Stimulated activated CD8-positive, alpha-beta memory T cell treated with anti-CD3 and anti-CD28 coated beads, Interleukin-7, amount 100 ng/mL, for 24 hours (primary cell): Measurements from ENCODE around the gene ZNF140.

ENCODE experiments used
- DNase-seq: peaks from one replicate; pipeline ENCODE4 v3.0.0-alpha.2; 2020; ENCODE audit warnings: low read depth

ZNF140 gene

GRCh38 chr12:133080368-133081158, at the start of gene ZNF140:
Gene ZNF140, plus strand, starts transcription at chr12:133080923. Its CDS starts 398 bp downstream, at chr12:133081321.
- peak; percentile 88 for DNase-seq

DNA sequence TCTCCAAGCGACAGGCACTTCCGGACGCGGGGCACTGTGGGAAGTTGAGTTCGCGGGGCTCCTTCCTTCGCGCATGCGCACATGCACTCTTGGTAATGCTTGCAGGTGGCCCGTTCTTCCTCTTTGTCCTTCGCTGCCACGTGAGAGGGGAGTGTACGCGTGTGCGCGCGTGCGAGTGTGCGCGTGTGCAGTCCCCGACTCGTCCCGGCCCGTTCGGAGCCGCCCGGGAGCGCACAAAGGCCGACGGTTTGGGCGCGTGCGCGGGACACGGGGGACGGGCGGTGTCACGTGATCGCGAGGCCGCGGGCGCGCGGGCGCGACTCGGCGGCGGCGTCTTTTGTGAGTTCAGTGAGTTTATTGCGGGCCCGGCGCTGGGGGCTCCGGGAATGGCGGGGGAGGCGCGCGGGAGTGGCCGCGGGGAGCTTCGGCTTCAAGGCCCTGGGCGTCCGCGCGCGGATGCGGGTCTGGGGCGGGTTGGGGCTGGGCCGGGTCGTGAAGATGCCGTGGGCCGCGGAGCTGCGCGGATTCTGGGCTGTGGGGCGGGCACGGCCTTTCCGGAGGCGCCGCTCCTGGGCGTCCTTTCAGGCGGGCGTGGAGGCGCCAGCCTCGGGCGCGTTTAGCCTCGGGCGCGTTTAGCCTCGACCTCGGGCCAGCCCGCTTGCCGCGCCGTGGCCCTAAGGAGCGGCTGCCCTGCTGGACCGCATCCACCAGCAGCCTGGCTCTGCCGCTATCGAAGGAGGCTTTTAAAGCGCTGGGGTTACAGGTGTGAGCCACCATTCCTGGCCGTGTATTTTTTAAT, 43.3 kb upstream of the ZNF140 start, which contains the start of gene ZNF84:
ZNF84 (plus strand) TSS at position 303 of the 799 bp plus-strand sequence. CDS start 3,959 bp downstream, outside the sequence.
- peak; percentile 93 for DNase-seq

GRCh38 chr12:133038118-133038709, 42.5 kb upstream of the ZNF140 start:
- no peak for DNase-seq

DNA sequence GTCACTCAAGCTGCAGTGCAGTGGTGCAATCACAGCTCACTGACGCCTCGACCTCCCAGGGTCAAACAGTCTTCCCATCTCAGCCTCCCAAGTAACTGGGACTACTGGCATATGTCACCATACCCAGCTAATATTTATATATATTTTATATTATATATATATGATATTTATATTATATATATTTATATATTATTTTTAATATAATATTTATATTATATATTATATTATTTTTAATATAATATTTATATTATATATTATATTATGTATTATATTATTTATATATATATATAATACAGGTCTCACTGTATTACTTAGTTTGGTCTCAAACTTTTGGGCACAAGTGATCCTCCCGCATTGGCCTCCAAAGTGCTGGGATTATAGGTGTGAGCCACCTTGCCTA, 34.0 kb upstream of the ZNF140 start:
- no peak for DNase-seq

DNA sequence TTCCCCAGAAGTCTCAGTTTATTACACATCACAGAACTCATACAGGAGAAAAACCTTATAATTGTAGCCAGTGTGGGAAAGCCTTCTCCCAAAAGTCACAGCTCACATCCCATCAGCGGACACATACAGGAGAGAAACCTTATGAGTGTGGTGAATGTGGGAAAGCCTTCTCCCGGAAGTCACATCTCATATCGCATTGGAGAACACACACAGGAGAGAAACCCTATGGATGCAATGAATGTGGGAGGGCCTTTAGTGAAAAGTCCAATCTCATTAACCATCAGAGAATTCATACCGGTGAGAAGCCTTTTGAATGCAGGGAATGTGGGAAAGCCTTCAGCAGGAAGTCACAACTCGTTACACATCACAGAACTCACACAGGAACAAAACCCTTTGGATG, 23.3 kb upstream of the ZNF140 start:
- no peak for DNase-seq

GRCh38 chr12:133058203-133059113, 22.3 kb upstream of the ZNF140 start:
- no peak for DNase-seq

DNA sequence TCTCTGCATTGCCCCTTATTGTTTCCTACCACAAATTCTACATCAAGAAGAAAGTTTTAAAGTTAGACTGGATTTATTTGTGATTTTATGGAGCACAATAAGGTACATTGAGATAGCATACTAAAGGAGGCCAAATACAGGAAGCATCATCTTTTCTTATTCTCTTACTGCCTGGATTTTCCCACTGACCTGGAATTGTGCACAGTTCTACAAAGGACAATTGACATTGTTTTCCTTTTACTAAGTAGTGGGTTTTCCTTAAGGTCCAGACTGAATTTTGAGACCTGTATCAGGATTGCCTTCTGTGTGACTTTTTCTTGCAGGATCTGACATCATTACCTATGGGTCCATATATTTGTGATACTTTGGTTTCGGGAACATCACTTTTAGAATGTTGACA, 18.8 kb upstream of the ZNF140 start:
- DNase-seq, result no peak

DNA sequence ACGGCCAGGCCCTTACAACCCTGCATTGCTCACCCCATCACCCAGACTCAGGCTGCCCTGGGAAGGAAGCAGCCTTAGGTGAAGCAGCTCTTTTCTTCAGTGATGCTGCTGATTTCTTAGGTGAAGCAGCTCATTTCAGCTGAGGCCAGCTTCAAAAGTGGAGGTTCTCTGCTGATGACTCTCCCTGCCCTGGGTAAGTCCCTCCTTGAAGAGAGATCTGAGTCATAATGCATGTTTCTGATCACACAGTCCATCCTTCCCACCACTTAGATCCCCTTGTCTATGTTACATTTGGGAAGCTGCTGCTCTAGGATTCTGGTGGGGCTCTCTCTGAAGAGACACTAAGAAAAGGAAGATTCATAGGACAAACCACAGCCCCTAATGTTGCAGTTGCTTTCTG, 17.2 kb upstream of the ZNF140 start:
- DNase-seq, result no peak

- no peak for DNase-seq
Measured at GRCh38 chr12:133073836-133074235, 6.9 kb upstream of the ZNF140 start.

DNA sequence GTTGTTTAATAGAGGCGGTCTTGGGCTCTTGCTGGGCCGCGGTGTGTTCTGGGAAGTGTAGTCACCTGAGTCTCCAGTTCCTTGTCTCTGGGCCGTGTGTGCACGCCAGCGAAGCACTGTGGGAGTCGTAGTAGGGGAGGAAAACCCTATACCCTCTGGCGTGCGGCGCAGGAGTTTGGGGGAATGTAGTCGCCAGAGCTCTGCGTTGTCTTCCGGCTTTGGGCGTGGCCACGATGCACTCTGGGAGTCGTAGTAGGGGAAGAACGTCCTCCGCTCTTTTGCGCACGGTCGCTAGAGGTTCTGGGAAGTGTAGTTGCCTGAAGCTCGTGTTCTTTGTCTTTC, 726 bp upstream of the ZNF140 start:
- peak; percentile 89 for DNase-seq

GRCh38 chr12:133081159-133081780, 547 bp downstream of the ZNF140 start:
- DNase-seq, result no peak

DNA sequence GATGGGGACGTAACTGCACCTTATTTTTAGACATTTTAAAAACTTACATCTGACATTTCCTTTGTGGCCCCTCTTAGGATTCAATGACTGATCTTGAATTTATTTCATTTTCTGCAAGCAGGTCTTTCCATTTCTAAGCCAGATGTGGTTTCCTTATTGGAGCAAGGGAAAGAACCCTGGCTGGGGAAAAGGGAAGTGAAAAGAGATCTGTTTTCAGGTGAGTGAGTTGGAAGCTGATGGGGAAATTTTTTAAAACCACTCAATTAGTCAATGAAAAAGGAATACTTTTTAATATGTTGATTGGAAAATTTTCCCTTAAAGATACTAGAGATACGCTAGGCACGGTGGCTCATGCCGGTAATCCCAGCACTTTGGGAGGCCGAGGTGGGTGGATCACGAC, 2.6 kb downstream of the ZNF140 start:
- no peak for DNase-seq

DNA sequence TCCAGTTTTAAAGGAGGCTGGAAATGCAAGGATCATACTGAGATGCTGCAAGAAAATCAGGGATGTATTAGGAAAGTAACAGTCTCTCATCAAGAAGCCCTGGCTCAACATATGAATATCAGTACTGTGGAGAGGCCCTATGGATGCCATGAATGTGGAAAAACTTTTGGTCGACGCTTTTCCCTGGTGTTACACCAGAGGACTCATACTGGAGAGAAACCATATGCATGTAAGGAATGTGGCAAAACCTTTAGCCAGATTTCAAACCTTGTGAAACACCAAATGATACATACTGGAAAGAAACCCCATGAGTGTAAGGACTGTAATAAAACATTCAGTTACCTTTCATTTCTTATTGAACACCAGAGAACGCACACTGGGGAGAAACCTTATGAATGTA, 24.9 kb downstream of the ZNF140 start:
- no peak for DNase-seq

GRCh38 chr12:133106253-133106652, 25.5 kb downstream of the ZNF140 start:
- DNase-seq, result no peak

GRCh38 chr12:133107121-133107520, 26.4 kb downstream of the ZNF140 start:
- DNase-seq, result no peak

DNA sequence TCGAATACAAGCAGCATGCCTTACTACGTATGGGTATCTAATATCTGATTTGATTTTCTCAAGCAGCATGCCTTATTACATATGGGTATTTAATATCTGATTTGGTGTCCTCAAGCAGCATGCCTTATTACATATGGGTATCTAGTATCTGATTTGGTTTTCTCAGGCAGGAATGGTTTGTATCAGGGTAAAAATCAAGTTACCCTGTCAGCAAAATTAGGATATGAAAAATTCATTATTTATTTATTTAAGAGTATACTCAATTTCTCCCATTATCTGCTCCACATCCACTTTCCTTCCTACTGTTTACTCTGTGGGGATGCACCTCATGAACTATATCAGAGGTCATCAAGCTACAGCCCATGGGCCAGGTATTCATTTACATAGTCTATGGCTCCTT, 27.4 kb downstream of the ZNF140 start:
- DNase-seq, result no peak

GRCh38 chr12:133120385-133121191, 39.9 kb downstream of the ZNF140 start:
- DNase-seq, result no peak

DNA sequence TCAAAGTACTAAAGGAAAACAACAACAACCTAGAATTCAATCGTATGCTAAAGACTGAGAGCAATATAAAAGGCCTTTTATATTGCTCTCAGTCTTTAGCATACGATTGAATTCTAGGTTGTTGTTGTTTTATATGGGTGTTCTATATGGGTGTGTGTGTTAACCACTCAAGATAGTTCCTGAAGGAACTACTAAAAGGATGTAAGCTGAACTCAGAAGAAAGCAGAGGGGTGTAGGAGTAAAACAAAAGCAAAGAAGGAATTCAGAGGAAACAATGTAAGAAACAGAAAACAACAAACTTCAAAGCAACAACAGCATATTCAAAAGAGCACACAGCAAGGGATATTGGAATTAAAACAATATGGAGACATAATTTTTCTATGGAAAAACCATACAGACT, 44.0 kb downstream of the ZNF140 start:
- DNase-seq, result no peak

DNA sequence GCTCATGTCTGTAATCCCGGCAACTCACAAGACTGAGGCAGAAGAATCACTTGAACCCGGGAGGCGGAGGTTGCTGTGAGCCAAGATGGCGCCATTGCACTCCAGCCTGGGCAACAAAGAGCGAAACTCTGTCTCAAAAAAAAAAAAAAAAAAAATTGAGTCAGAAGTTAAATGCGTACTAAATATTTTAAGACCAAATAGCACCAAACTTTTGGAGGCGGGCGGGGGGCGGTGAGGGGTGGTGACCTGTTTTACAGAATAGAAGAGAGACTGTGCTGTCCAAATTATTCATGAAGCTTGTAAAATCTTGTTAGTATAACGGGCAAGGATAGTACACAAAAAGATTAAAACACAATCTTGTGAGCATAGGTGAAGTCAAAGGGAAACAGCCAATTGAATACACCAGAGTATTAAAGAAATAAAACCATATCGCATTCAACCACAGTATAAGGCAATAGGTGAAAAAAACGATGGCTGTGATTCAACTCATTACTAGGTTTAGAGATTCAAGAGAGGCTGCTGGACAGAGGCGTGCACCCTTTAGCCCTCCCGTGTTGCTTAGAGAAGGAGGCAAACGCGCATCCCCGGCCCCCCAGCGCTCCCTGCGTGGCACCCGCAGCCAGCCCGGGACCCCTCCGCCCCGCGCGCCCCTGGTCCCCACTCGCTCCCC, 48.8 kb downstream of the ZNF140 start:
- no peak for DNase-seq
